Stimulated activated CD4-positive, alpha-beta T cell treated with anti-CD3 and anti-CD28 coated beads, Interleukin-12 subunit alpha, Interleukin-12 subunit beta, amount 100 ng/mL, for 24 hours (primary cell): ENCODE results near the gene OR5AR1.
"Not testable (repeated sequence)": the region's sequence is repeated elsewhere in the genome, so short reads cannot be mapped to it uniquely, and the experiment has no call there.

Experiments used
- DNase-seq, 2 experiments: peaks; one replicate each; pipeline ENCODE4 v3.0.0-alpha.2; 2020; ENCODE audit warnings: low read depth in 2 of 2

OR5AR1 gene

GRCh38 chr11:56663386-56663785 is at the start of gene OR5AR1:
TSS of gene OR5AR1 (plus strand) at chr11:56663686. CDS start at chr11:56663686, 0 bp downstream.
- DNase-seq, result no peak

DNA sequence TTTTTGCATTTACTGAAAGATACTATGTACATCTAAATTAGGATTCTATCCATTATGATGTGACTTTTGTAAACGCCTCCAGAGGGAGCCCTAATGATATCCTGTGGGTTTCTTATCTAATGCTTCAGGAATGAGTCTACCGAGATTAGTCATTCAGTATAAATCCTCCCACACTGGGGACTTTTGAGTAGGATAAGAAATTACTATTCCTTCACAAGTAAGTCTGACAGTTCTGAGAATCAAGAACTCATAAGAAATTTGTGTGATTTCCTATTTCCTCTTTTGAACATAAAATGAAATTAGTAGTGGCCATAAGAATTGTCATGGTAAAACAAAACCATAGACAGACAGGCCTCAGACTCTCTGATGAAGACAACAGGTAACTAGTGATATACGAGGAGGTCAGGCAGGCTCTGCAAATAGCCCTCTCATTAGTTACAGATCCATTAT is 38.8 kb upstream of the OR5AR1 start:
- DNase-seq, result no peak

DNA sequence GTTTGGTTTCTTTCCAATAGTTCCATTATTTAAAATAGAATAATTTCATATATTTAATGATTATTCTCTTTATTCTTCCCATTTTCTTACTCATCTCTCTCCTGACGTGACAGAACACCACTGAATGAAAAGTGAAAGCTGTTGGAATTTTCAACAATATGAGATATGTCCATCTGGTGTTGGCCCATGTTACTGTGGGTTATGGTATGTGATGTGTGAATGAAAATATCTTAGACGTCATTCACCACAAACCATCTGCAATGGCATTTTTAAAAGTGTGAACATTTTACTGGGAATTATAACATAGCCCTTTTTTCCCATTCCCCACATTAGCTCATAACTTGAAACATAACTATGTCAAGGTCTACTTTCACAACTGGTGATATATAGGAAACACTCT is 37.5 kb upstream of the OR5AR1 start:
- DNase-seq, result no peak

DNA sequence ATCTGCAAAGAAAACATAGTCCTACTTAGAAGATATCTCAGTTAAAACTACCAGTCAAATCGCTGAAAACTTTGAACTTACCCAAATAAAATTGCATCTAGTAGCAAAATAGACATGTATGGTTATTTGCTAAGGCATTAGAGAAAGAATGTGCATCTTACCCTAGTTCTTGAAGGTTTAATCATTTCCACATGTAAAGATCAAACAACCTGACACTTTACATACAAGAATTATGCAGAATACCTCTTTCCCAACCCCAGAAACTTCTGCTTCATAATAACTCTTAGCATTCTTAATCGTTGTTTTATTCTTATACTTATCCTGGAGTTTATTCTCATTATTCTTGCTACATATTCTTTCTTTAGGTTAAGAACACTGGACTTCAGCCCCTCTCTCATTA is 31.2 kb upstream of the OR5AR1 start:
- no peak for DNase-seq

GRCh38 chr11:56636861-56637260 is 26.6 kb upstream of the OR5AR1 start:
- no peak for DNase-seq

- DNase-seq, result no peak
Measured at GRCh38 chr11:56637500-56637899, 26.0 kb upstream of the OR5AR1 start.

DNA sequence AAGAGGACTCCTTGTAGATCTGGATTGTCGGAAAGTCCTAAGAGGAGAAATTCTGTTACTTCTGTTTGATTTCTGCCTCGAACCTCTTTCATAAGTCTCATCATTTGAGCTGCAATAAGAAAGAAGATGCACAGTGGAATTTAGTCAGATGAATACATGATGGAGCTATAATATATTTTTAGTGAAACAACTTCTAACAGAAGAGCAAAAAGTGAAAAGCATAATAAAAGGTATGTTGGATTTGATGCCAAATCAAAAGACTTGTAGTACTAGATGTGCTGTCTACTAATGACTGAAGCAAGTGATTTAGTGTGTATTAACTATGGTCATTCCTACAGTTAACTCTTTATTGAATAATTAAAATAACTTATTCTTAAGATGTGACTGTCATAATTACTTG is 21.1 kb upstream of the OR5AR1 start, which contains the start of gene OR5AP2:
TSS of gene OR5AP2 (minus strand) at position 101 of the 400 bp plus-strand sequence. CDS start at position 101, 0 bp downstream.
- DNase-seq, result no peak

DNA sequence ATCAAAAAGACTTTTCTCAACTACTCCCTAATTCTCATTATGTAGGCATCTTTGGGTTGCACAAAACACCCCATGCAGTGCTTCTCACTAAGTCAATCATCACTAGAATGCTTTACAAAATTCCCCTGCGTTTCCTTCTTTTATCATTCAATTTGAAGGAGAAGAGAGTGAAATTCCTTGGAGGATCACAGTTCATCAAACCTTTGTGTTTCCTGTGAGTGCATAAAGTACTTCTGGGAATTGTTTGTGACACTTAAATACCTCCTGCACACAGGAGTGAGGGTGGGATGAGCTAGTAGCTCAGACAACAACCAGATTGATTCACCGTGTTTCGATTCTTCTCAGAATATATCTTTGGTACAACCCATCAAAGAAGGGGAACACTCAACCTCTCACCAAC is 3.7 kb upstream of the OR5AR1 start:
- DNase-seq, result no peak

DNA sequence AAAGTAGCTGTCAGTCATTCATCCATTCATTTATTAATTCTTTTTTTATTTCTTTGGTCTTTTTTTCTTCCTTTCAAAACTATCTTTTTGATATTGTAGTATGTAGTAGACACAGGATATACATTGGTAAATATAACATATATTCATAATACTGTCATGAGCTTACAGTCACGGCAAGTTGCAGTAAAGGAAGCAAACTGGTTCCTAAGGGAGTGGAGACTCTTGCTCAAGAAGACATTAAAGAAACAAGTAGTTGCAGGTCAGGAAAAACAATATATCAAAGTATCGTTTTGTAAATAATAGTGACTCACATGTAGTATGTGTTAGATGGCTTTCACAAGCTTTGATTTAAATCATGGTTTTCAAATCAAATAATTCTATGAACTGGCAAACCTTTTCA is 7.5 kb downstream of the OR5AR1 start:
- no peak for DNase-seq

DNA sequence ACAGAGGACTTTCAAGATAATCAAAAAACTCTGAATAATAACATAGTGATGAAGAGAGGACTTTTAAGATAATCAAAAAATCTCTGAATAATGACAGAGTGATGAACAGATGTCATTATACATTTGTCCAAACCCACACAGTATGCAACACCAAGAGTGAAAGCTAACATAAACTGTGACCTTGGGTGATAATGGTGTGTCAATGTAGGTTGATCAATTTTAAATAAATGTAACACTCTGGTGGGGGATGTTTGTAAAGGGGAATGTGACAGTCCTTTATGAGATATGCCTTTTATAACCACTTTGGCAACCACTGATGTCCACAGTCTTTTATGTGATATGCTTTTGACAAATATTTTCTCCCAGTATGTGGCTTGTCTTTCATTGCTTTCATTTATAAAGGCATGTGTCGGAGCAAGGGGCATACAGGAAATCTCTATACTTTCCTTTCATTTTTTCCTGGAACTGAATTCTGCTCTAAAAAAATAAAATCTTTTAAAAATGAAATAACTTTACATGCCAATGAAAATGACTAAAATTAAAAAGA is 25.1 kb downstream of the OR5AR1 start:
- no peak for DNase-seq

GRCh38 chr11:56691179-56691578 is 27.7 kb downstream of the OR5AR1 start:
- DNase-seq, result not testable (repeated sequence)

DNA sequence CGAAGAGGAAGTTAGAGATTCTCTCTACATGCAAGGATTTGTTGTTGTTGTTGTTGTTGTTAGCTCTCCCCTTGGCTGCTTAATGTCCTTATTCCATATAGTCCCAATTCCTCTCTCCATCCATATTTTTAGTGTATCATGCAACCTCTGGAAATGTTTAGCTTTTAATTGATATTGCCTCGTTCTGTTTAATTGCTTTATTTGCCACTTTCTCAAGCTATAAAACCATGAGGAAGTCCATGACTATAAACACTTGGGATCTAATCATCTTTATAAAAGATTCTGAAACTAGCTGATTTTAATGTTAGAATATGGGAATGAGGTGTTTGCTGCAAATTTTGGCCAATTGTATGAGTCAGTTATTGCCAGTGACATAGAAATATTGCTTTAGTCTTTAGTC is 29.9 kb downstream of the OR5AR1 start:
- no peak for DNase-seq

DNA sequence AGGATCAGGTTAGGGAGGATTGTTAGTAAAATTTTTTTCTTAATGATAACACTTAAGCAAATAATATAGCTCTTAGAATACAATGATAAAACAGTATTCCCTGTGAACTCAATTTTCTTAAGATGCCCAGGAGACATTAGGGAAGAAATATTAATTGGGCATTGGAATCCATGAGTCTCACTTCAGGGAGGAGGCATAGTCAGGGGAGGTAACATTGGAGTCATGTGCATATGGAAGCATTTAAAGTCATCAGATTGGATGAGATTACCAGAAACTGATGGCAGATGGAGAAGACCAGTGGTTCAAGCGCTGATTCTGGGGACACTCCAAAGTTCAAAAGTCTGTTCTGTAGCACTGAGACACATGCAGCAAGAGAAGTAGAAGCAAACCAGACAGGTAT is 35.3 kb downstream of the OR5AR1 start, which contains the start of gene OR9G1:
TSS of gene OR9G1 (plus strand) at position 301 of the 400 bp plus-strand sequence. CDS start 1,293 bp downstream, outside the sequence.
- DNase-seq, result no peak

DNA sequence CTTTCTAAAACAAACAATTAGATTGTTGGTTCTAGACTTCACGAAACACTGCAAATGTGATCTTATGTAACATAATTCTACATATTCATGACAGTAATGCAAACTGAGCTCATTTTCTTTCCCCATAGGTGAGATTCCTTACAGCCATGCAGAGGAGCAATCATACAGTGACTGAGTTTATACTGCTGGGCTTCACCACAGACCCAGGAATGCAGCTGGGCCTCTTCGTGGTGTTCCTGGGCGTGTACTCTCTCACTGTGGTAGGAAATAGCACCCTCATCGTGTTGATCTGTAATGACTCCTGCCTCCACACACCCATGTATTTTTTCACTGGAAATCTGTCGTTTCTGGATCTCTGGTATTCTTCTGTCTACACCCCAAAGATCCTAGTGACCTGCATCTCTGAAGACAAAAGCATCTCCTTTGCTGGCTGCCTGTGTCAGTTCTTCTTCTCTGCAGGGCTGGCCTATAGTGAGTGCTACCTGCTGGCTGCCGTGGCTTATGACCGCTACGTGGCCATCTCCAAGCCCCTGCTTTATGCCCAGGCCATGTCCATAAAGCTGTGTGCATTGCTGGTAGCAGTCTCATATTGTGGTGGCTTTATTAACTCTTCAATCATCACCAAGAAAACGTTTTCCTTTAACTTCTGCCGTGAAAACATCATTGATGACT is 36.9 kb downstream of the OR5AR1 start:
- no peak for DNase-seq

GRCh38 chr11:56700914-56701485 is 37.5 kb downstream of the OR5AR1 start:
- no peak for DNase-seq

- DNase-seq, result no peak
Measured at GRCh38 chr11:56705784-56706396, 42.4 kb downstream of the OR5AR1 start.

GRCh38 chr11:56706486-56706885 is 43.0 kb downstream of the OR5AR1 start:
- DNase-seq, result no peak

DNA sequence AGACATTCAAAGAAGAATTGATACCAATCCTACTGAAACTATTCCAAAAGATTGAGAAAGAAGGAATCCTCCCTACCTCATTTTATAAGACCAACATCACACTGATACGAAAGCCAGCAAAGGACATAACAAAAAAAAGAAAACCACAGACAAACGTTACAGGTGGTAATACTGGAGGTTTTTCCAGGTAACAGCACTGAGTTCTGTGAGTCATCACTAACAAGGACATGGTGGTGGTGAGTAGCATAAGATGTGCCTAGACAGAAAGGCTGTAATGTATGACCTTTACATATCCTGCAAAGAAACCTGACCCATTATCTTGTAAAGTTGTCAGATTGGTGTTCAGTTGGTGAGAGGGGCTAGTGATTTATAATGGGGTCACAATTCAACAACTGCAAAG is 50.7 kb downstream of the OR5AR1 start:
- no peak for DNase-seq
